Measurements from ENCODE around the gene DXO.

Gene DXO

GRCh38 chr6:31968326-31968725, 3.6 kb downstream of the DXO start:
- DNase-seq (ENCODE audit: low spot score) = no peak
- in situ Hi-C loops (cut with MboI; ENCODE audit: low pct_unique_long_range_greater_than_20kb, low sequenced_read_pairs, unreplicated experiment) = no loop called here

GRCh38 chr6:31967926-31968320, 4.0 kb downstream of the DXO start:
- in situ Hi-C loops (cut with MboI; ENCODE audit: low pct_unique_long_range_greater_than_20kb, low sequenced_read_pairs, unreplicated experiment) = no loop called here
- no peak for DNase-seq (ENCODE audit: low spot score)
- no peak for TF ChIP-seq CTCF (IDR thresholded peaks at IDR 0.05; ENCODE audit: extremely low read depth, insufficient read depth, missing control alignments)

More at GRCh38 chr6:31968326-31968725, 3.6 kb downstream of the DXO start:
- no peak for TF ChIP-seq CTCF (IDR thresholded peaks at IDR 0.05; ENCODE audit: extremely low read depth, insufficient read depth, missing control alignments)

- no peak for DNase-seq (ENCODE audit: low spot score)
- in situ Hi-C loops (cut with MboI; ENCODE audit: low pct_unique_long_range_greater_than_20kb, low sequenced_read_pairs, unreplicated experiment) = no loop called here
- no peak for TF ChIP-seq CTCF (IDR thresholded peaks at IDR 0.05; ENCODE audit: extremely low read depth, insufficient read depth, missing control alignments)
These were observed 4.7 kb downstream of the DXO start for GRCh38 chr6:31966997-31967925.

GRCh38 chr6:31966506-31966905, 5.4 kb downstream of the DXO start:
- no peak for DNase-seq (ENCODE audit: low spot score)
- in situ Hi-C loops (cut with MboI; ENCODE audit: low pct_unique_long_range_greater_than_20kb, low sequenced_read_pairs, unreplicated experiment) = no loop called here
- no peak for TF ChIP-seq CTCF (IDR thresholded peaks at IDR 0.05; ENCODE audit: extremely low read depth, insufficient read depth, missing control alignments)

- no peak for DNase-seq (ENCODE audit: low spot score)
- in situ Hi-C loops (cut with MboI; ENCODE audit: low pct_unique_long_range_greater_than_20kb, low sequenced_read_pairs, unreplicated experiment) = no loop called here
- no peak for TF ChIP-seq CTCF (IDR thresholded peaks at IDR 0.05; ENCODE audit: extremely low read depth, insufficient read depth, missing control alignments)
These were observed 6.2 kb downstream of the DXO start for GRCh38 chr6:31965700-31966099.

- no peak for DNase-seq (ENCODE audit: low spot score)
- TF ChIP-seq CTCF (IDR thresholded peaks at IDR 0.05; ENCODE audit: extremely low read depth, insufficient read depth, missing control alignments) = no peak
- in situ Hi-C loops (cut with MboI; ENCODE audit: low pct_unique_long_range_greater_than_20kb, low sequenced_read_pairs, unreplicated experiment) = no loop called here
These were observed 8.0 kb downstream of the DXO start for GRCh38 chr6:31963921-31964320.

Data from GM13977 (cell line).